Activated CD8-positive, alpha-beta memory T cell treated with anti-CD3 and anti-CD28 coated beads, Interleukin-2, amount 50 U/mL, for 1 hour (primary cell): ENCODE results near the gene SFSWAP.

Source experiments
- DNase-seq: peaks from one replicate; pipeline ENCODE4 v3.0.0-alpha.2; 2020; ENCODE audit errors: extremely low read depth

Gene SFSWAP

DNA sequence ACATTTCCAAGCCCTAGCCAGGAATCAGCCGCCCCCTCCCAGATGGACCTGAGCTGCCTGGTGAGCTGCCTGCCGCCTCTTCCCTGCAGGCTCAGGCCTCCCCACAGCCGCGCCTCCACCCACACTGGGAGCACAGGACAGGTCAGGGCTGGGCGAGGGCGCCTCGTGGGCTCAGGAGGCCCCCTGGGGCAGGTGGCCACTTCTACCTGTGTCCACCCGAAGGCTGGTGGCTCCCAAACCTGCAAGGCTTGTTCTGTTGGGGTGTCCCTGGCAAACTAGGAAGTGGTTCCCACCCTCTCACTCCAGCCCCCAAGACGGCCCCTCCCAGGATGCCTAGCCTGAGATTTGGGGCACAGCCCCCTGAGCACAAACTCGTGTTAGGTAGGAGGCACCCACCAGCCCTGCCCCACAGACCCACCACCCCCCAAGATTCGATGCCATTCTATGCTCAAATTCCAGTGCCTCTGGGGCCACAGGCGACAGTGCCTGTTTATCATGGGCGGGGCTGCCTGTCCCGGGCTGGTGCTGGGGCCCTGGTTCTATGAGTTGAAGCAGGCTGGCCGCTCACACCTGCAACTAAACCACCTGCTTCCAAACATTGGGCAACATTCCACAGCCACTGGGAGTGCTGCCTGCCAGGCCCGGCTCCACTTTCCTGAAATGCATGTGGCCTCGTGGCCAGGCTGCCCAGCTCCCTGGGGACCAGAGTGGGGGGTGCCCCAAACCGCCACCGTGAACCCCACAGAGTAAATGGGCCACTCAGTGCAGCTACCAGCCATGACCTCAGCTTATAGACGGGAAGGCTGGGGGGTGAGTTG, 124.1 kb downstream of the SFSWAP start:
- no peak for DNase-seq

DNA sequence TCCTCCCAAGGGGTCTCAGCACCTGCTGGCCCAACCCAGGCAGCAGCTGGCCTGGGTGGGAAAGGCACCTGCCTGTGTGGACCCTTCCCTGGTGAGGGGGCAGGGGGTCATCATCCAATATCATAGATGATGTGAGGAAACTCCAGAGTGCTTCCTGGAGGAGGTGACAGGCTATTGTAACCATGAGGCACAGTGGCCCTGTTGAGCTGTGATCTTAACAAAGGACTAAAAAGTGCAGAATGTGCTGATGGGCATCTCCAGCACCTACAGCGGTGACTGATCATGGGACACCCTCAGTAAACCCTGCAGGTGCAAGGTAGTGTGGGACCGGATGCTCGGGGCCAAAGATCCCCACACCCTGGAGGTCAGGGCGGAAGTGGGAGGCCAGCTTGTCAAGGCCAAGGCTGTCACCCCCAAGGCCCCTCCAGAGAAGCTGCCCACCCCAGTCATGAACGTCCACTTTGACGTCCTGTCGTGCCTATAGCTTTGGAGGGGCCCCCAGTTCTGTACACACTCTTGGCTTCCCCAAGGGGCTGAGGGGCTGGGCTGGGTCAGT, 124.8 kb downstream of the SFSWAP start:
- no peak for DNase-seq

DNA sequence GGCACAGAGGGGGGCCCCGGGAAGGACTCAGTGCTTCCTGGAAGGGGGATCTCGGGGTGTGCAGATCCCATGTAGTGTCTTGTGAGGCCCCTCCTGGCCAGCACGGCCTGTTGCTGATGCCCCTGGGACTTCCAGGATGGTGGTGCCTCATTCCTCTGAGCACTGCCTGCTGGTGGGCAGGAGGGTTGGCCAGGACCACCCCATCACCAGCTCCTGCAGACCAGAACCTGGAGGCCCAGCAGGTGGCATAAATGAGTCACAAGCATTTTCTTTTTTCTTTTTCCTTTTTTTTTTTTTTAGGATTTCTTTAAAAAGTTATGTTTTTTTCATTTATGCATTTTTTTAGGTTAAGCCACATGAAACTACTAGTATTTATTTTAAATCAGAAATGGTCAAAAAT, 125.3 kb downstream of the SFSWAP start:
- no peak for DNase-seq

GRCh38 chr12:131836714-131837397, 126.0 kb downstream of the SFSWAP start:
- DNase-seq: no peak

DNA sequence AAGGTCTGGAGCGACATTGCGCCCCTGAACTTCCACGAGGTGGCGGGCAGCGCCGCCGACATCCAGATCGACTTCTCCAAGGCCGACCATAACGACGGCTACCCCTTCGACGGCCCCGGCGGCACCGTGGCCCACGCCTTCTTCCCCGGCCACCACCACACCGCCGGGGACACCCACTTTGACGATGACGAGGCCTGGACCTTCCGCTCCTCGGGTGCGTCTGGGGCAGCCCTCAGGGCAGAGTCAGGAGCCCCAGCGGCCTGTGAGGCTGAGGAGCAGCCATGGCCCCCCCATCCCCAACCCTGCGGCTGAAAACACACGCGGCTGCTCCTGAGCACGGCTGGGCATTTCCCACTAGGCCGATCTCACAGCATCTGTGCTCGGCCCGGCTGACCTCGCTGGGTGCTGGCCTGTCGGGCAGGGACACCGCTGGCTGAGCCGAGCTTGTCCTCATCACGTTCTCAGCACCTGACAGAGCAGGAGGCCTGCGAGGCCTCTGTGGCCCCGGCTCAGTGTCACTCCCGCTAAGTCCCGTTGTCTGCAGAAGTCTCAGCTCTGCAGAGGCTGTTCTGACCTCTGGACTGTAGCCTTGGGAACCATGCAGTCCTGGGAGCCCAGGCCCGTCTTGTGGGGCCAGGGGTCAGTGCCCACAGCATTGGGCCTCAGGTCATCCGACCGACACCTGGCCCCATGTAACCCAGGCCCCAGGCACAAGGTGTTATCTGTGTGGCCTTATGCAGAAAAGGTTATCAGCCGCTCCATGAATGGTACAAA, 129.9 kb downstream of the SFSWAP start:
- DNase-seq: no peak

DNA sequence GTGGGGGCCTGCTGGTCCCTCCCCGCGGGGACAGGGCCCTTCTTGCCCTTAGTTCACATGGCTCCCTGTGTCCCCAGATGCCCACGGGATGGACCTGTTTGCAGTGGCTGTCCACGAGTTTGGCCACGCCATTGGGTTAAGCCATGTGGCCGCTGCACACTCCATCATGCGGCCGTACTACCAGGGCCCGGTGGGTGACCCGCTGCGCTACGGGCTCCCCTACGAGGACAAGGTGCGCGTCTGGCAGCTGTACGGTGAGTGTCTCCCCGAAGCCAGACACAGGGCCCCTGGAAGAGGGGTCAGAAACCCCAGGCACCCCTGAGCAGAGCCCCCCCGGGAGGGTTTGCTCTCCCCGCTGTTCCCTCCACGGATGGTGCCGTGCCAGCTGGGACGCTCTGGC, 130.7 kb downstream of the SFSWAP start:
- DNase-seq: no peak

- no peak for DNase-seq
Measured at GRCh38 chr12:131842169-131842568, 131.3 kb downstream of the SFSWAP start.

- DNase-seq: no peak
Measured at GRCh38 chr12:131843527-131843926, 132.6 kb downstream of the SFSWAP start.

GRCh38 chr12:131844140-131844539, 133.2 kb downstream of the SFSWAP start:
- no peak for DNase-seq

DNA sequence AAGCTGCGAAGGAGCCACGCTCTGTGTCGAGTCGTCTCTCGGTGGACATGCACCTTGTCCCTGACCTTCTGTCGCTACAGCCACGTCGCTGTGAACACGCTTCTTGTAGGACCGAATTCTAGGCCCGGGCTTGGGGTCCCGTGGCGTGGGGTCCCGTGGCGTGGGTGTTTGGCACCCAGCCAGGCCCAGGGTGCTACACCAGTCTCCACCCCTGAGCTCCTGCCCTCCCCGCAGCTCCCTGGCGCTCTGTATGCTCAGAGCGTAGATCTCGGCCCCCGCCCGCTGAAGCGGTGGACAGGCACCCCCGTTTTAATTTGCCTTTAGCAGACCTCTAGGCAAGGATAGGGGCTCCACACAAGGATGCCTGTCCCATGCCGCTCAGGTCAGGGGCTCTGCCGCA, 133.8 kb downstream of the SFSWAP start:
- DNase-seq: no peak

GRCh38 chr12:131845121-131845520, 134.2 kb downstream of the SFSWAP start:
- no peak for DNase-seq

DNA sequence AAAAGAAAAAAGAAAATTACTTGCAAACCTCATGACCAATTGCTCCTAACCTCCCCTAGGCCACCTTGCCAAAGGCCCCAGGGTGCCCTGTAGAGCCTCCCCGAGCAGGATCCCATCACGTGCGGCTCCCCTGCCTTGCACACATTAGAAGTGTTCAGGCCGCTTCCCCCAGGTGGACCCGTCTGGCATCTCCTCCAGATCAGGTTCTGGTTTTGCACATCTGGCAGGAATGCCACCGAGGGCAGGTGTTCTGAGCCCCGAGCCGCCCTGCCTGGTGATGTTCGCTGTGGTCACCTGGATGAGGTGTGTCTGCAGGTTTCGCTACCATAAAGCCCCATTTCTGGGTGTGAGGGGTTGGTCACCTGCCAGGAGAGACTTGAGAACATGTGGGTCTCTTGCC, 136.6 kb downstream of the SFSWAP start:
- no peak for DNase-seq

- DNase-seq: no peak
Measured at GRCh38 chr12:131848753-131849152, 137.9 kb downstream of the SFSWAP start.
